Frontal cortex (tissue), 4 donors: ENCODE measurements around the gene NRXN3. TPM values are rescaled to one million over a fixed set of nuclear protein-coding genes. Genes with fewer than 3 reads are reported as not detected.

Experiments
- DNase-seq, 2 donors: peaks; one replicate each; pipeline ENCODE4 v3.0.0; 2012; ENCODE audit warnings: low spot score in 2 of 2
- FAIRE-seq: peaks from 2 replicates; lab custom pipeline; 2012; peaks lifted over from hg19 to GRCh38; lab: Jason Lieb, UNC
- total RNA-seq: library from RNA; depleted of rRNA; stranded (reverse); fragments of >200 nt; gene quantifications from one replicate; pipeline ENCODE4 v1.2.3, GENCODE V29; 2014
- donor health status: control.
- donor health status: control.
- donor health status: control.

NRXN3 gene
- total RNA-seq, 1 donor from 2014 or later, result 44.8 TPM

DNA sequence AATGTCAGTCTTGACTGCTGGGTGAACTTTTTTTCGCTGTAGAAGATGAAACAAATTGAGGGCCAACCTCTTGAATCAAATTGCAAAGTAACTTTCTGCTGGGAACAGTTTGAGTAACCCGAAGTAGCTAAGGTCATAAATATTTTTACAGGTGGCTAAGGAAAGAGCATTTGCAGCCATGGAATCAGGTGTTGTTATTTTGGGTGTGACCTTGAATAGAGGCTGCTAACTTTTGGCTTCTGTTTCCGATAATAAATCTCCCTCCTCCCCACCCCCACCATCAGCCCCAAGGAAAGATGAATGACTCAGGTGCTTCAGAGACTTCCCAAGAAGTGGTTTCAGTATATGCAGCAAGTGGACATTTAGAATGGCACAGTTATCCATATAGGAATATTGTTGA is 1469.4 kb downstream of the NRXN3 start:
- FAIRE-seq, result no peak
- DNase-seq, result no peak

- DNase-seq, result no peak
- FAIRE-seq, result no peak
Measured at GRCh38 chr14:79641371-79641770, 1471.2 kb downstream of the NRXN3 start.

- DNase-seq, result no peak
- no peak for FAIRE-seq
Measured at GRCh38 chr14:79643132-79643531, 1473.0 kb downstream of the NRXN3 start.

DNA sequence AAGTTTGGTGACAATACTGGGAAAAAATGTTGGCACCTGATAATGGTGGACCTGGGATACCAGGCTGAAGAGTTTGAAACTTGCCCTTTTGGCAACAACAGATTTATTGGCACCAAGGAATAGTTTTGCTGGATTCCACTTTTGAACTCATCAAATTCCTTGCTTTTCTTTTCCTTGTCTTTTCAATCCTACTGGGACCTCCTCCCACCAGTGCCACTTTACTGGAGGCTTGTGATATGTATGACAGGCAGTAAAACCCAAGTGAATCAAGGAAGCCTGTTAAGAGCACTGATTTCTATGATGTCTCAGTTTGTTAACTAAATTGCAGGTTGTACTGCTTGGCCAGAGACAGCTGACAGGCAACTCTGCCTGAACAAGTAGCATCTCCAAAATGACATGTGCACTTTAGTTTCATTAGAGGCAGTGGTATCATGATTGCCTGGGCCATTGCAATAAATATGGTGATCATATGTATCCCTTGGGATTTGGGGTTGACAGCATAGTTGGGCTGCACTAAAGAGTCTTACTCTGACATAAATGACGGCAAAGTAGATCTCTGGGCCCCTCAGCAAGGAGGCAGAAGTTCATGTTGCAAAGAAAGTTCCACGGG is 1475.7 kb downstream of the NRXN3 start:
- no peak for FAIRE-seq
- DNase-seq, result no peak

GRCh38 chr14:79649856-79650255 is 1479.7 kb downstream of the NRXN3 start:
- DNase-seq (no peak), FAIRE-seq (no peak)

DNA sequence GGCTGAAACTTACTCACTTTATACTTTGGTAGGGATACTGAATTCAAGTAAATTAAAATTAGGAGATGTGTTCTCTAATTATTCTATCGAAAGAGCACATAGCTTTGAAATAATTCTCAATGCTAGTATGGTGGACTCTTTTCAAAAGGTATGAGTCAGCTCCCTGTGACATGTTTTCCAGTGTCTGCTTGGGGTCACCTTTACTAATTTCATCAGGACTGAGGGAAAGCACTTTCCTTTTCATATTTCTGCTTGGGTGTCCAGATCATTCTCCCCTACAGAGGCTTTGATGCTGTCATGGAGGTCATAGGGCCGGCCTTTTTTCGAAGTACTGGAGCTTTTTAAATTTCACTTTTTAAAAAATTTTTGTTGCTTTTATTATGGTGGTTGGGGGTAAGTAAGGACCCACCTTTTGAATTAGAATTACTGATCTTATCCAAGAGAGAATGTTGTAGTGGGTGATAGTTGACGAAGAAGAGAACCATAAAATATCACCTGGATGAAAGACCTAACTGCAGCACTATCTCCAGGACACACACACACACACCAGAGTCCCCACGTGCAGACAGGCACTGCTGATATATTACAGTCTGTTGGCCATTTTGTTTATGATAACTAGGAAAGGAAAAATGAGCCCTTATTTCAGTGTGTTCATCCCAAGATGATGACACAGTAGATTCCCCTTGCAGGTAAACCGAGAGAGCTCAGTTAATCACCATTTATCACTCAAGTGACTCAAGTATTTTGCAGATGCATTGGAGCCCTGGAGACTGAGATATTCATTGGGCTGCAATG is 1482.5 kb downstream of the NRXN3 start:
- DNase-seq (no peak), FAIRE-seq (no peak)

DNA sequence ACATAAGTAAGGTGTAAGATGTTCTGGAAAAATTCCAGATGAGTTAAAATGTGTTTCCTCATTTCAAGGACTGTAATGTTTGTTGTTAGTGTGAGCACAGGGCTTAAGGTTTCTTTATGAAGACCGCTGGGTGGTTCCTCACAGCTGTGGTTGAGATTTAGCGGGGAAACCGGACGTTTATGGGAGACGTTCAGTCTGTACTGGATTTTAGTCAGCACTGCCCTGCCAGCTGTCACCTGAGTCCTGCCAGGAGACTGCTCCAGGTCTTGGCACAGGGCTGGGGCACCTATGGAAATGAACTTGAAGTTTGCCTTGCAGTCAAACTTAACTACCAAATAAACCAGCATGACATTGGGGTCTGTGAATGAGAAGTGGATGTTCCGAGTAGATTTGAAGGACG is 1485.9 kb downstream of the NRXN3 start:
- no peak for FAIRE-seq
- no peak for DNase-seq

DNA sequence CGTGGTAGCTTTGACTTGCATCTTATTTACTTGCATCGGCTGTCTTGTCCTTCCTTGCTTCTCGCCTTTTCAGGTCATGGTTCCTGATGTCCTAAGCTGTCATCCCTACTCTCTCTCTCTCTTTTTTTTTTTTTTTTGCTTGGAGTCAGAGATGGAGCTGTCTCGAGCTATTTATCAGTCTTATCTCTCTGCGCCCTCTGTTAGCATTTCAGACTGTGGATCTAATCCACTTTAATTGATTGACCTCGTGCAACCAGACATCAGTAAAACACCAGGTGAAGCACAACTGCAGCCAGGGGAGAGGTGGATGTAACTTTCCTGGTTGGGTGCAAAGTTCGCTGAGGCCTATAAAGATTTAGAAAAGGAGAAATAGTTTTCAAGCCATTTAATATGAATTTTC is 1486.3 kb downstream of the NRXN3 start:
- FAIRE-seq, result no peak

GRCh38 chr14:79658221-79658620 is 1488.0 kb downstream of the NRXN3 start:
- DNase-seq, result no peak

More for the DNA sequence above, 1486.3 kb downstream of the NRXN3 start:
- DNase-seq, result no peak

DNA sequence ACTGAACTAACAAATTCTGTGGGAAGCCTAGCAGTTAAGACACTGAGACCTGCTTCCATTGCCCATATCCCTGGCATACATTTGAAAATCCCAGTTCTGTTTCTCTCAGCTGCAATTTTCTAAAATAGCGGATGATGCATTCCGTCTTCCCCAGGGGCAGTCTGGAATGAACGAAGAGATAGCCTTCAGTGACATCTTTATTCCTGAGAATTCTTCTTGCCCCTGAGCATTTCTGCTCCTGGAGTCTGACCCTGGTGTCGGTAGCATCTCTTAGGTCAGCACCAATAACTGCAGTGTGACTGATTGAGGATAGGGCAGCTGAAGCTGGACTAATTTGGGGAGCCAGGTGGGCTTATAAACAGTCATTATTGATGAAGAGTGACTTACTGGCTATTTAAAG is 1488.6 kb downstream of the NRXN3 start:
- FAIRE-seq, result no peak
- no peak for DNase-seq

More at GRCh38 chr14:79658221-79658620, 1488.0 kb downstream of the NRXN3 start:
- FAIRE-seq, result no peak

DNA sequence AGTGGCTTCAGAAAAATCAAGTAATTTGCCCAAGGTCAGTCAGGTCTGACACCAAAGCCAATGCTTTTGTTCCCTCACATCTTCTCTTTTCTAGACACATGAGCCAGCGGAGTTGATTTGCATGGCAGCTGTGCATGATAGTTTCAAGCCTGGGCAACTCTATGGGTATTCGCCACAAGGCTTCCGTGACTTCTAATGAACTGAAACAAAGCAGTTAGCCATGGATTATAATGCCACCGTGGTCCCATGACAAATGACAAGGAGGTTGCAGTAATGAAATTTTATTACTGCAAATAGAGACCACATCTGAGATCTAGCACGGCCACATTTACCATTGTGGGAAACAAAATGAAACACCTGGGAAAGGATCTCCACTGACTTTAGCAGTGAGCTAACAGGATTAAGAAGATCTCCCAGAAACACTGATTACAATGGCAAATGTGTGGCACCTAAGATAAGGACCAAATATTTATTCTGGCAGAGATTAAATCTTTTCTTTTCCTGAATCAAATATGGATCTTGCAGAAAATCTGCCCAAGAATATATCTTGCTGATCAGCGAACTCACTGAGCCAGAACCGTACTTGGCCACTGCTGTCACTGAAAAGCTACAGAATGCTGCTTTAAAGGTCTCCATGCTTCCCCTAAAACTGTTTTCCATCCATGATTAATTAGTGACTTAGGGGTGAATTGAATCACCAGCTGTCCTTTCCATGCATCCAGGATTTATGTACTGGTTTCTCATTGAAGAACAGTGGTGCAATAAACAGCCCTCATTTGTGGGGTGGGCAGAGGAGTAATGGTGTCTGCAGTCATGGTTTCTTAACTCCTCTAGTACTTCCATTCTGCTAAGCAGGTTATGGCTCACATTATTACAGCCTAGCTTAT is 1490.1 kb downstream of the NRXN3 start:
- no peak for DNase-seq
- FAIRE-seq, result no peak

- no peak for DNase-seq
- FAIRE-seq, result no peak
Measured at GRCh38 chr14:79661752-79662151, 1491.6 kb downstream of the NRXN3 start.

DNA sequence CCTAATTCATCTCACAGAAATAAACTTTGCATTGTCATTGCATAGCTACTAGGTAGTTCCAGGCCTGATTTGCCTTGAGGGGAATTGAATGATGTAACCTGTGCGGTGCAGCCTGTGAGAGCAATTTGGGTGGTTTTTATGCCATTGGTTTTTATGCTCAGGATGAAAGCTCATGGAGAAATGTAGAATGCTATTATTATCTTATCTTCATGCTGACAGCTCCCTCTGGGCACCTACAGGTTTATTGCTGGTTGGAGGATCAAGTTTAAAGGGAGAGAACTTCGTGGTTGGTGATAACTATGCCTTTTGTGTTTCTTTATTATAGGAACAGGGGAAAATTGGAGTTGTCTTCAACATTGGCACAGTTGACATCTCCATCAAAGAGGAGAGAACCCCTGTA is 1493.3 kb downstream of the NRXN3 start:
- no peak for FAIRE-seq
- DNase-seq, result no peak

GRCh38 chr14:79665556-79665955 is 1495.4 kb downstream of the NRXN3 start:
- DNase-seq, result no peak
- no peak for FAIRE-seq

GRCh38 chr14:79668951-79669350 is 1498.8 kb downstream of the NRXN3 start:
- DNase-seq, result no peak
- no peak for FAIRE-seq

DNA sequence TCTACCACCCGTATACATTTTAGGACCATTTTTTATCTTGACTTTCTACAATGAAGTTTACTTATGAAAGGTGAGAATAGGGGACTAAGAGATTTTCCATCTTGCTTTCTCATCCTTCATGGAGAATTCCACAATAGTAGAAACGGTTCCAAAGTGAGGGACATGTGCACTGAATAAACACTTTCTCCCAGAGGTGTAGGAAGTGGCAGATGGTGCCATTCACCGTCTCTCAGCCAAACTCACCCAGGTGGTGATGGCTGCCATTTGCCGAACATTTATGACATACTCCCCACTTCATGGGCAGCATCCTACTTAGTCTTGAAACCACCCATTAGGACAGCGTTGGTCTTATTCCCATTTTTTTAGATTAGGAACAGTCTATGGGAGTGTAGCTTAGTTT is 1500.6 kb downstream of the NRXN3 start:
- no peak for DNase-seq
- no peak for FAIRE-seq

DNA sequence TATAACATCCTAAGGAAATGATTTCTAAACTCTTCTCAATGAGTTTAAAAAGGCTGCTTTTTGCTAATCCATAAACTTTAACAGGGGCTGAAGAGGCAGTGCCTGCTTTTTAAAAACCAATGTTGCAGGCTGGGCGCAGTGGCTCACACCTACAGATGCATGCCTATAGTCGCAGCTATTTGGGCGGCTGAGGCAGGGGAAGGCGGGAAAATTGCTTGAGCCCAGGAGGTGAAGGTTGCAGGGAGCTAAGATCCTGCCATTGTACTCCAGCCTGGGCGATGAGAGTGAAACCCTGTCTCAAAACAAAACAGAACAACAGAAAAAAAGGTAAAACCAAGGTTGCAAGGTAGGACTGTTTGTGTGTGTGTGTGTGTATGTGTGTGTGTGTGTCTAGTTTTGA is 1509.9 kb downstream of the NRXN3 start:
- DNase-seq, result no peak
- no peak for FAIRE-seq

GRCh38 chr14:79686196-79686595 is 1516.0 kb downstream of the NRXN3 start:
- DNase-seq (no peak), FAIRE-seq (no peak)

GRCh38 chr14:79690960-79691359 is 1520.8 kb downstream of the NRXN3 start:
- FAIRE-seq (no peak), DNase-seq (no peak)

DNA sequence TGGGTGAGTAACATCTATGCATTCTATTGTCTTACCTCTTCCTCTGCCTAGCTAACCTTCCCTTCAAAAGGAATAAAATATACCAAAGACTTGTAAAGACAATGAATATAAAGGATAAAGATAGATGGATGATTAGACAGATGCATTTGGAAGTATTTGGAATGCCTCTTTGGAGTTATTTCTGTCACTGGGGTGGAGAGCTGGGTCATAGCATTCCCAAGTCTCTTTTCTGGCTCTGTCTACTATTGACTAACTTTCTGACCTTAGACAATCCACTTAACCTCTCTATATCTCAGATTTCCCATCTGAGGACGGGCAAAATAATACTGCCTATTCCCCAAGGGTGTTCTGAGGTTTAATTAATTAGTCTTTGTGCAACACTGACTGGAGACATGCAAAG is 1523.8 kb downstream of the NRXN3 start:
- FAIRE-seq (no peak), DNase-seq (no peak)

DNA sequence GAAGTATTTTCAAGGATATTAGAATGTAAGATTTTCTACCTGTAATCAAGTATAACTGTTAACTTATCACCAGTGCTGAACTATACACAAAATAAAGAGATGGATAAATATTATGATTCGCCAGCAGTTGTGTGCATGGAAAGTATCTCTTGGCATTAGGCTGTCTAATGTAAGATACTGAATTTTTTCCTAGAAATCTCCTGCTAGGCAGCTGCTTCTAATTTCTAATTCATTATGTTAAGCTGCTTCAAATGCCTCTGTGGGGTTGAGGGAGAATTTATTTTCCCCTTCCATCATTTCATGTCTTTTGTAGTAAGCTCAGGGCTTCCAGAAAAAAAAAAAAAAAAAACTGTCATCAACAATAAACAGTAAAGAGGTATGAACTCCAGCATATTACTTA is 1525.1 kb downstream of the NRXN3 start:
- DNase-seq (no peak), FAIRE-seq (no peak)
